Loucy (cell line): Measurements from ENCODE around the gene ARHGAP28.

Source experiments
- H2AFZ ChIP-seq: fragments of 200-600 bp; sonication (generic); 2 replicates; pipeline ENCODE4 v1.6.0; 2016; ENCODE audit warnings: antibody characterized with exemption, mild to moderate bottlenecking, low read length, moderate library complexity
- H3F3A ChIP-seq: fragments of 200-600 bp; 2 replicates; pipeline ENCODE4 v1.6.0; 2016; ENCODE audit warnings: antibody characterized with exemption, low read depth, mild to moderate bottlenecking
- H3K27me3 ChIP-seq: fragments of 200-600 bp; sonication (generic); 2 replicates; pipeline ENCODE4 v1.6.1; 2014; ENCODE audit warnings: low read length, mild to moderate bottlenecking; ENCODE audit not compliant: insufficient read depth, poor library complexity, severe bottlenecking
- H3K36me3 ChIP-seq: fragments of 200-600 bp; sonication (generic); 2 replicates; pipeline ENCODE4 v1.6.1; 2016; ENCODE audit warnings: low read length; ENCODE audit not compliant: insufficient read depth
- H3K4me1 ChIP-seq: fragments of 200-600 bp; sonication (generic); 2 replicates; pipeline ENCODE4 v1.5.1; 2014; ENCODE audit warnings: low read length, mild to moderate bottlenecking; ENCODE audit not compliant: insufficient read depth, poor library complexity, severe bottlenecking
- H3K4me2 ChIP-seq: fragments of 200-600 bp; sonication (generic); 2 replicates; pipeline ENCODE4 v1.6.0; 2014; ENCODE audit warnings: antibody characterized with exemption, low read length, low read depth, mild to moderate bottlenecking; ENCODE audit not compliant: poor library complexity, severe bottlenecking
- H3K4me3 ChIP-seq: fragments of 200-600 bp; sonication (generic); 2 replicates; pipeline ENCODE4 v1.5.1; 2014; ENCODE audit warnings: low read length, mild to moderate bottlenecking, mixed read lengths; ENCODE audit not compliant: poor library complexity, severe bottlenecking
- H3K79me2 ChIP-seq: fragments of 200-600 bp; sonication (generic); 2 replicates; pipeline ENCODE4 v1.6.1; 2014; ENCODE audit warnings: low read length; ENCODE audit not compliant: insufficient read depth
- H3K9ac ChIP-seq: fragments of 200-600 bp; sonication (generic); 2 replicates; pipeline ENCODE4 v1.6.0; 2014; ENCODE audit warnings: mild to moderate bottlenecking, low read depth, low read length, moderate library complexity; ENCODE audit not compliant: poor library complexity, severe bottlenecking
- H3K9me2 ChIP-seq: fragments of 200-600 bp; sonication (generic); replicated peaks from 2 replicates; pipeline ENCODE4 v1.6.1; 2016; ENCODE audit warnings: low read depth, low read length, mixed read lengths
- H3K9me3 ChIP-seq: fragments of 200-600 bp; sonication (generic); 2 replicates; pipeline ENCODE4 v1.6.1; 2014; ENCODE audit warnings: mild to moderate bottlenecking, antibody characterized with exemption, low read length, low read depth; ENCODE audit not compliant: insufficient read depth
- H4K20me1 ChIP-seq: fragments of 200-600 bp; sonication (generic); 2 replicates; pipeline ENCODE4 v1.6.0; 2014; ENCODE audit warnings: antibody characterized with exemption, low read length, mild to moderate bottlenecking; ENCODE audit not compliant: insufficient read depth, poor library complexity, severe bottlenecking
- EZH2phosphoT487 ChIP-seq: fragments of 200-600 bp; IDR thresholded peaks from 2 replicates; pipeline ENCODE4 v1.6.1; 2018; ENCODE audit warnings: antibody characterized with exemption, mild to moderate bottlenecking, moderate library complexity, borderline replicate concordance
- TF ChIP-seq, protein P1 (sequence below): fragments of 200-600 bp; sonication (generic); conservative IDR thresholded peaks from 2 replicates; pipeline ENCODE4 v1.5.1; 2014; ENCODE audit warnings: mild to moderate bottlenecking, antibody characterized with exemption, low read length

Gene ARHGAP28

DNA sequence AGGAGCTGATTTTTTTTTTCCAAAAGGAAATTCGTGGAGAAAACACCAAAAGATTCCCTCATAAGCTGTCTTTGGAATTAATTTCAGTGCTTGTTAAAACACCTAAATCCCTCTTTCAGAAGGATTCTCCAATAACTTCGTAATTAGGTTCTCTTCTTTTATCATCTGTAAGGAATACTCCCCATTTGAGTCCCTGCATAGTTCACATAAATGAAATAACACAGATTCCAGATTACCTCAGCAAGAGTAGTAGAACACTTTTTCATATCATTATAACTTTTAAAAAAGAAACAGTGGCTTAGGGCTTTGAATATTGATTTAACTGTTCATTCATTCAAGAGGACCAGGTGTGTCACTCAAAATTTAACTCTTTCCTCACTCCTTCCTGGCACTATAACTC lies 55.5 kb downstream of the ARHGAP28 start:
- Histone ChIP-seq H3K4me2 (no peak overlapping the region), H3K27me3 (no peaks in the 10 kb centered on the region), H3K9me2 (no peaks in the 10 kb centered on the region), H3K9ac (no peak overlapping the region), H3F3A (no peaks in the 10 kb centered on the region), H2AFZ (no peak overlapping the region), H3K36me3 (no peaks in the 10 kb centered on the region), H4K20me1 (no peaks in the 10 kb centered on the region), H3K9me3 (0 out of 2 replicates have a peak, but pooled peaks cover 3% of the 10 kb centered on the region), H3K4me3 (no peak overlapping the region), H3K4me1 (no peaks in the 10 kb centered on the region), H3K79me2 (no peaks in the 10 kb centered on the region)
- TF ChIP-seq, protein P1, sequence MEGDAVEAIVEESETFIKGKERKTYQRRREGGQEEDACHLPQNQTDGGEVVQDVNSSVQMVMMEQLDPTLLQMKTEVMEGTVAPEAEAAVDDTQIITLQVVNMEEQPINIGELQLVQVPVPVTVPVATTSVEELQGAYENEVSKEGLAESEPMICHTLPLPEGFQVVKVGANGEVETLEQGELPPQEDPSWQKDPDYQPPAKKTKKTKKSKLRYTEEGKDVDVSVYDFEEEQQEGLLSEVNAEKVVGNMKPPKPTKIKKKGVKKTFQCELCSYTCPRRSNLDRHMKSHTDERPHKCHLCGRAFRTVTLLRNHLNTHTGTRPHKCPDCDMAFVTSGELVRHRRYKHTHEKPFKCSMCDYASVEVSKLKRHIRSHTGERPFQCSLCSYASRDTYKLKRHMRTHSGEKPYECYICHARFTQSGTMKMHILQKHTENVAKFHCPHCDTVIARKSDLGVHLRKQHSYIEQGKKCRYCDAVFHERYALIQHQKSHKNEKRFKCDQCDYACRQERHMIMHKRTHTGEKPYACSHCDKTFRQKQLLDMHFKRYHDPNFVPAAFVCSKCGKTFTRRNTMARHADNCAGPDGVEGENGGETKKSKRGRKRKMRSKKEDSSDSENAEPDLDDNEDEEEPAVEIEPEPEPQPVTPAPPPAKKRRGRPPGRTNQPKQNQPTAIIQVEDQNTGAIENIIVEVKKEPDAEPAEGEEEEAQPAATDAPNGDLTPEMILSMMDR: no peak
- no peak for TF ChIP-seq EZH2phosphoT487

DNA sequence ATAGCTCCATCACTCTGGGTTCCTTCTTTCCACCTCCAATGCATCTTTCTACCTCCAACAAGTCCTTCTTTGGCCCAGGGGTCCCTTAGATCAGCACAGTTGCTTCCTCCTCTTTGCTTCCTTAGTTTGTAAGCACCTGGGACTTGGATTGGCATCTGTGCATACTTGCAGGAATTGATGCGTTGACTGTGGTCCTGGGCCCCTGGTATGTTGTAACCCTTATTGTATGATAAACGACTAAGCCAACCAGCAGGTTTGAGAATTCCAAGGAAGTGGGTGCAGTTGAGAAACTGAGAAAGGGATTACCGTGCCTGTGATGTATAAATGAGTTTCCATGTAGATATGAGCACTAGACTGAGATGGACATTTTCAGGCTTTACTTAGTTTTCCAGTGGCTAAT lies 55.9 kb downstream of the ARHGAP28 start:
- no peak overlapping the region for H3K4me3 ChIP-seq
- H3K9me3 ChIP-seq: 0 out of 2 replicates have a peak, but pooled peaks cover 3% of the 10 kb centered on the region
- no peak overlapping the region for H3K9ac ChIP-seq
- no peaks in the 10 kb centered on the region for H3K27me3 ChIP-seq
- no peaks in the 10 kb centered on the region for H3F3A ChIP-seq
- no peaks in the 10 kb centered on the region for H4K20me1 ChIP-seq
- no peaks in the 10 kb centered on the region for H3K4me1 ChIP-seq
- TF ChIP-seq, protein P1: no peak
- TF ChIP-seq EZH2phosphoT487: no peak
- no peak overlapping the region for H2AFZ ChIP-seq
- no peaks in the 10 kb centered on the region for H3K36me3 ChIP-seq
- H3K4me2 ChIP-seq: no peak overlapping the region
- H3K79me2 ChIP-seq: no peaks in the 10 kb centered on the region
- H3K9me2 ChIP-seq: no peaks in the 10 kb centered on the region

DNA sequence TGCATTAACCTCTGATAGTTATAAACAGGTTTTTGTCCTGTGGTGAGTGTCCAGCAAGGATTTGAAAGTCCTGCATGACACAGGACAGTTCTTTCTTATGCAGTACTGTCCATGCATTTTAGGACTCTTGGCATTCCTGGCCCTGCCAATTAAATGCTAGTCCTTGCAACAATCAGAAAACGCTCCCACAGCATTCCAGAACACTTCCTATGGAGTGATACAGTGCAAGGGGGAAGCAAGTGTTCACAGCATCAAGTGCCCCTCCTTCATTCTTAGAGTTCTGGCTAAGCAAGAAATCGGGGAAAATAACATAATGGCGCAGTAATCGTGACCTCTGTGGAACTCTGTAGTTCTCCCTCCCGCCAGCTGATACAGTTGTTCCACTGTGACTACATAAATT lies 62.9 kb downstream of the ARHGAP28 start:
- no peak overlapping the region for H3K9ac ChIP-seq
- H3K9me2 ChIP-seq: no peaks in the 10 kb centered on the region
- H3K4me2 ChIP-seq: no peak overlapping the region
- no peaks in the 10 kb centered on the region for H3K36me3 ChIP-seq
- H4K20me1 ChIP-seq: no peaks in the 10 kb centered on the region
- H3K4me1 ChIP-seq: no peaks in the 10 kb centered on the region
- no peak overlapping the region for H3K4me3 ChIP-seq
- H3K27me3 ChIP-seq: no peaks in the 10 kb centered on the region
- no peaks in the 10 kb centered on the region for H3K9me3 ChIP-seq
- H3F3A ChIP-seq: no peaks in the 10 kb centered on the region
- no peak for TF ChIP-seq EZH2phosphoT487
- TF ChIP-seq, protein P1: no peak
- no peak overlapping the region for H2AFZ ChIP-seq
- no peaks in the 10 kb centered on the region for H3K79me2 ChIP-seq
